Peyer's patch (tissue), 4 donors: ENCODE measurements around the gene DESI2.

Experiments
- CTCF ChIP-seq, 6 experiments: fragments of 450-650 bp in 4 of 6; fragments of 200-600 bp in 2 of 6; sonication (generic) in 1 of 6; IDR thresholded peaks; one replicate each; pipeline ENCODE4 v1.5.1; 2017 to 2019; ENCODE audit warnings: antibody characterized with exemption in 6 of 6, mild to moderate bottlenecking in 3 of 6, moderate library complexity in 1 of 6
- POLR2A ChIP-seq, 2 donors: fragments of 450-650 bp; IDR thresholded peaks; one replicate each; pipeline ENCODE4 v1.5.1; 2017; ENCODE audit warnings: antibody characterized with exemption in 2 of 2, mild to moderate bottlenecking in 2 of 2, moderate library complexity in 2 of 2

DNA sequence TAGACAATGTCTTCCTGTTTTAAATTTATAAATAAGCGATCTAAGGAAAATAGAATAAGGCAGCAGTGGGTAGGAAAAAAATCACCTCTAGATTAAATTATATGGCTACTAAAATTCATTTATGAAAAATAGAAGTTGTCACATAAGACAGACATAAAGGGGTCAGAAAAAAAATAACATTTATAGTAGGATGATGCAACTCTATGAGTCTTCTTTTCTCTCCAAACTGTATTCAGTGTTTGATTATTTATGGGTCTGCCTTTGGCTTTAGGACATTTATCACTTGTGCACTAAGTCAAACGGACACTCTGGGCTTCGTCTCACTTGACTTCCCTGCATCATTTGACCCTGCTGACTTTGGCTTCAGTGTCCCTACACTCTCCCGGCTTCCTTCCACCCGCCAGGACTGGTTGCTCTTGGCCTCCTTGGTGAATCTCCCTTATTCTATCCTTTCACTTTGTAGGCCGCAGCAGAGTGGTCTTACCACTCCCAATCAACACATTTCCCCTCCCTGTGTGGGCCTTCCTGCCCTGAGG is 47.0 kb upstream of the DESI2 start:
- no peak for TF ChIP-seq CTCF (IDR thresholded peaks at IDR 0.05)
- no peak for TF ChIP-seq POLR2A (IDR thresholded peaks at IDR 0.05)
